ENCODE measurements around the gene RNF31.
"Not testable (repeated sequence)": the region's sequence is repeated elsewhere in the genome, so short reads cannot be mapped to it uniquely, and the experiment has no call there.

Gene RNF31

GRCh38 chr14:24202538-24202937, 55.2 kb downstream of the RNF31 start:
- not testable (repeated sequence) for DNase-seq (ENCODE audit: low read depth)

GRCh38 chr14:24203249-24203886, 56.1 kb downstream of the RNF31 start:
- not testable (repeated sequence) for DNase-seq (ENCODE audit: low read depth)

- DNase-seq (ENCODE audit: low read depth): no peak
Observed at GRCh38 chr14:24204163-24205146, 57.2 kb downstream of the RNF31 start.

- no peak for DNase-seq (ENCODE audit: low read depth)
Observed at GRCh38 chr14:24206260-24207103, 59.2 kb downstream of the RNF31 start.

- no peak for DNase-seq (ENCODE audit: low read depth)
Observed at GRCh38 chr14:24207104-24207551, 59.8 kb downstream of the RNF31 start.

- DNase-seq (ENCODE audit: low read depth): no peak
Observed at GRCh38 chr14:24207625-24208024, 60.3 kb downstream of the RNF31 start.
